HepG2 (cell line): Measurements from ENCODE around the gene TMEM217. TPM values are rescaled to one million over a fixed set of nuclear protein-coding genes. Genes with fewer than 3 reads are reported as not detected.

Source experiments
- ARID2 ChIP-seq: sonication (generic); formaldehyde crosslinking; IDR thresholded peaks from 2 replicates; pipeline ENCODE4 v1.8.1; 2022; ENCODE audit warnings: mild to moderate bottlenecking, missing genetic modification reagents, borderline replicate concordance
- BRF2 ChIP-seq: sonication (generic); formaldehyde crosslinking; IDR thresholded peaks from 2 replicates; pipeline ENCODE4 v1.8.1; 2022; ENCODE audit warnings: mild to moderate bottlenecking, missing genetic modification reagents
- DNMT1 ChIP-seq: sonication (generic); formaldehyde crosslinking; IDR thresholded peaks from 2 replicates; pipeline ENCODE4 v1.5.1; 2020; ENCODE audit warnings: mild to moderate bottlenecking, missing genetic modification reagents
- ETS1 ChIP-seq: sonication (generic); formaldehyde crosslinking; IDR thresholded peaks from 2 replicates; pipeline ENCODE4 v1.4.0; 2020; ENCODE audit warnings: missing genetic modification reagents
- FOXK1 ChIP-seq: sonication (generic); formaldehyde crosslinking; IDR thresholded peaks from 2 replicates; pipeline ENCODE4 v1.4.0; 2020; ENCODE audit warnings: low read depth, missing genetic modification reagents, borderline replicate concordance
- HMGA1 ChIP-seq: sonication (generic); formaldehyde crosslinking; conservative IDR thresholded peaks from 2 replicates; pipeline ENCODE4 v1.4.0; 2020; ENCODE audit warnings: missing genetic modification reagents
- HOMEZ ChIP-seq: IDR thresholded peaks from 2 replicates; pipeline ENCODE4 v1.6.1; 2016; ENCODE audit warnings: low read depth
- KLF9 ChIP-seq: IDR thresholded peaks from 2 replicates; pipeline ENCODE4 v1.6.1; 2016; ENCODE audit warnings: low read depth
- MTERF4 ChIP-seq: sonication (generic); formaldehyde crosslinking; IDR thresholded peaks from 2 replicates; pipeline ENCODE4 v1.8.0; 2023; ENCODE audit warnings: mild to moderate bottlenecking, missing genetic modification reagents
- TEF ChIP-seq: sonication (generic); formaldehyde crosslinking; IDR thresholded peaks from 2 replicates; pipeline ENCODE4 v1.5.0; 2020; ENCODE audit warnings: missing genetic modification reagents
- THAP11 ChIP-seq: IDR thresholded peaks from 2 replicates; pipeline ENCODE4 v1.6.1; 2016; ENCODE audit warnings: missing biosample characterization, missing genetic modification reagents
- ZBTB21 ChIP-seq: sonication (generic); formaldehyde crosslinking; IDR thresholded peaks from 2 replicates; pipeline ENCODE4 v1.4.0; 2020; ENCODE audit warnings: missing genetic modification reagents
- ZBTB4 ChIP-seq: sonication (generic); formaldehyde crosslinking; IDR thresholded peaks from 2 replicates; pipeline ENCODE4 v1.4.0; 2020; ENCODE audit warnings: missing genetic modification reagents, mild to moderate bottlenecking, borderline replicate concordance
- ZFP62 ChIP-seq: sonication (generic); formaldehyde crosslinking; IDR thresholded peaks from 2 replicates; pipeline ENCODE4 v1.4.0; 2020; ENCODE audit warnings: missing genetic modification reagents
- ZMAT3 ChIP-seq: sonication (generic); formaldehyde crosslinking; conservative IDR thresholded peaks from 2 replicates; pipeline ENCODE4 v1.7.0; 2021; ENCODE audit warnings: missing genetic modification reagents
- ZNF251 ChIP-seq: sonication (generic); formaldehyde crosslinking; IDR thresholded peaks from 2 replicates; pipeline ENCODE4 v1.9.0; 2021; ENCODE audit warnings: mild to moderate bottlenecking, missing genetic modification reagents
- ZNF383 ChIP-seq: sonication (generic); formaldehyde crosslinking; IDR thresholded peaks from 2 replicates; pipeline ENCODE4 v1.4.0; 2020; ENCODE audit warnings: missing genetic modification reagents, mild to moderate bottlenecking, borderline replicate concordance
- ZNF563 ChIP-seq: sonication (generic); formaldehyde crosslinking; IDR thresholded peaks from 2 replicates; pipeline ENCODE4 v1.8.0; 2022; ENCODE audit warnings: mild to moderate bottlenecking, moderate library complexity, missing genetic modification reagents
- ZNF674 ChIP-seq: sonication (generic); formaldehyde crosslinking; IDR thresholded peaks from 2 replicates; pipeline ENCODE4 v1.5.0; 2020; ENCODE audit warnings: low read depth, mild to moderate bottlenecking, missing genetic modification reagents
- ZNF703 ChIP-seq: sonication (generic); formaldehyde crosslinking; IDR thresholded peaks from 2 replicates; pipeline ENCODE4 v1.5.1; 2020; ENCODE audit warnings: missing genetic modification reagents, mild to moderate bottlenecking, moderate library complexity, borderline replicate concordance
- ZNF790 ChIP-seq: sonication (generic); formaldehyde crosslinking; IDR thresholded peaks from 2 replicates; pipeline ENCODE4 v1.8.0; 2022; ENCODE audit warnings: missing genetic modification reagents, mild to moderate bottlenecking, borderline replicate concordance
- polyA plus RNA-seq, 8 experiments: library from polyadenylated mRNA; depleted of rRNA in 3 of 8; stranded (reverse) in 7 of 8; unstranded in 1 of 8; fragments of >200 nt; fragmentation: Illumina TruSeq in 4 of 8; extraction: Trizol in 4 of 8; gene quantifications; 2 replicates each; pipeline versions ENCODE4 v1.2.1 to v1.2.3, GENCODE V29; 2011 to 2016; ENCODE audit warnings: low read depth in 4 of 8, missing spikeins in 1 of 8, mixed read lengths in 1 of 8; ENCODE audit not compliant: insufficient read depth in 1 of 8
- total RNA-seq, 5 experiments: library from RNA; depleted of rRNA; stranded (reverse); fragments of >200 nt; fragmentation: Illumina TruSeq; extraction: Trizol; gene quantifications; 2 replicates each; pipeline ENCODE4 v1.2.3, GENCODE V29; 2016; ENCODE audit warnings: low read depth in 1 of 5

The TMEM217 gene
- total and polyA plus RNA-seq, 2 of the 13 experiments (the other 11 are each of a cell fraction or from before 2014, with no cell fraction given): 2.3 to 3.4 TPM

- TF ChIP-seq BRF2 (CRISPR knock-in tag): no peak
- TF ChIP-seq ZMAT3 (CRISPR knock-in tag): no peak
- TF ChIP-seq ZNF383 (CRISPR knock-in tag): no peak
- TF ChIP-seq ZBTB21 (CRISPR knock-in tag): no peak
- no peak; the same call in 1 of the 2 replicates for TF ChIP-seq DNMT1 (CRISPR knock-in tag)
- TF ChIP-seq ZNF674 (CRISPR knock-in tag): no peak
- TF ChIP-seq ZNF251: no peak
- no peak for TF ChIP-seq HMGA1 (CRISPR knock-in tag)
- TF ChIP-seq THAP11 (CRISPR knock-in tag): peak; percentile 36; the same call in 1 of the 2 replicates
- no peak for TF ChIP-seq ZNF563 (CRISPR knock-in tag)
- peak; percentile 72; the same call in 1 of the 2 replicates for TF ChIP-seq MTERF4 (CRISPR knock-in tag)
- TF ChIP-seq ARID2: no peak
- TF ChIP-seq FOXK1 (CRISPR knock-in tag): no peak
- TF ChIP-seq ZNF790 (CRISPR knock-in tag): no peak
- no peak for TF ChIP-seq ETS1 (CRISPR knock-in tag)
- TF ChIP-seq HOMEZ (CRISPR knock-in tag): 0 out of 2 replicates have a peak, but pooled peaks have one; percentile 33
- TF ChIP-seq ZNF703 (CRISPR knock-in tag): no peak
- TF ChIP-seq TEF (CRISPR knock-in tag): no peak
- no peak for TF ChIP-seq ZBTB4
- no peak for TF ChIP-seq ZFP62 (CRISPR knock-in tag)
- no peak for TF ChIP-seq KLF9 (CRISPR knock-in tag)
These were observed 47.5 kb downstream of the TMEM217 start (continued) for GRCh38 chr6:37210313-37210968.
